ENCODE measurements around the gene PRR13. TPM values are rescaled to one million over a fixed set of nuclear protein-coding genes. Genes with fewer than 3 reads are reported as not detected.
"Not testable (repeated sequence)": the region's sequence is repeated elsewhere in the genome, so short reads cannot be mapped to it uniquely, and the experiment has no call there.

PRR13 gene, protein sequence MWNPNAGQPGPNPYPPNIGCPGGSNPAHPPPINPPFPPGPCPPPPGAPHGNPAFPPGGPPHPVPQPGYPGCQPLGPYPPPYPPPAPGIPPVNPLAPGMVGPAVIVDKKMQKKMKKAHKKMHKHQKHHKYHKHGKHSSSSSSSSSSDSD
- total RNA-seq (2014; rRNA removed; shearing (Covaris generic)): 54.5 and 59.5 TPM in 2 replicates

DNA sequence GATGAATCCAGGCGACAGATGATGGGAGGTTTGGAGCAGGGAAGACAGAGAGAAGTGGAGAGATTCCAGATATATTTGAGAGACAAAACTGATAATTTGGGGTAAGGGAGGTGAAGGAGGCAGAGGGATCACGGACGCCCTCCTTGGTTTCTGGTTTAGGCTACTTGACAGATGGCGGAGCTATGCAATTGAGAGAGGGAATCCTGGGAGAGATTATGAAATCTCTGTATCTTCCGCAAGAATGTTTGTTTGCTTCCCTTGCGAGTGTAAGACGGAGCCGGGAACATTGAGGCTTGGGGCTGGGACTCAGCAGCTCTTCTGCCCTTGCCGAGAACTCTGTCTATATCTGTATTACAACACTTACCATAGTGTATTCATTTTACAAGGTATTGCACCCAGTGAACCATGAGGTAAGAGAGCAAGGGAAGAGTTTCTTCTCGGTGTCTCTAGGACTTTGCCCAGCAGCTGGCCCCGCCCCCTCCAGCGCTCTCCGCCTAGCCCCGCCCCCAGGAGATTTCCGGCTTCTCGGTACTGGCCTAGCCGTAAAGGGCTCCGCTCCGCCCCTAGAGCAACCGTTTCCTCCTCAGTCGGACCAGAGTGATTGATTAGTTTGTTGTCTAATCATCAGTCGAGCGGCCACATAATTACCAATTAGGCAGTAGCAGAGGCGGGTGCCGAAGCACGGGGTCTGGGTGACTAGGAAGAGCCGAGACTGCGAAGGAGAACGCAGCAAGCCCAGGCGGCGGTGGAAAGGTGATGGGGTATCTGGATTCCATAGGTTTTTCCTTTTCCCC is at the start of gene PRR13:
PRR13 (plus strand) TSS at position 695 of the 794 bp plus-strand sequence. CDS start 981 bp downstream, outside the sequence.
- Histone ChIP-seq H3K4me1 (no peaks in the 10 kb centered on the region), H3K4me3 (peak within 1 kb of the TSS; percentile 69), H3K27ac (peak within 1 kb of the TSS; percentile 70), H3K36me3 (no peaks in the 10 kb centered on the region; the same call in 1 of the 2 replicates), H3K27me3 (no peaks in the 10 kb centered on the region), H3K9me3 (replicated peaks) (no peaks in the 10 kb centered on the region)
- peak; percentile 99 for DNase-seq

DNA sequence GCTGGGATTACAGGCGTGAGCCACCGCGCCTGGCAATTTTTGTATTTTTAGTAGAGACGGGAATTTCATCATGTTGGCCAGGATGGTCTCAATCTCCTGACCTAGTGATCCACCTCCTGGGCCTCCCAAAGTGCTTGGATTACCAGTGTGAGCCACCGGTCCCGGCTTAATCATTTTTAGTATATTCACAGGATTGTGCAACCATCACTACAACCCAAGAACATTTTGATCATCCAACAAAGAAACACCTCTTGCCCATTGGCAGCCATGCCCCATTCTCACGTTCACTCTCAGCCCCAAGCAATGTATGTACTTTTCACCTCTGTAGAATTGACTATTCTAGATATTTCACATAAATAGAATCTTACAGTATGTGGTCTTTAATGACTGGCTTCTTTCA is 41.6 kb upstream of the PRR13 start:
- no peak for DNase-seq

DNA sequence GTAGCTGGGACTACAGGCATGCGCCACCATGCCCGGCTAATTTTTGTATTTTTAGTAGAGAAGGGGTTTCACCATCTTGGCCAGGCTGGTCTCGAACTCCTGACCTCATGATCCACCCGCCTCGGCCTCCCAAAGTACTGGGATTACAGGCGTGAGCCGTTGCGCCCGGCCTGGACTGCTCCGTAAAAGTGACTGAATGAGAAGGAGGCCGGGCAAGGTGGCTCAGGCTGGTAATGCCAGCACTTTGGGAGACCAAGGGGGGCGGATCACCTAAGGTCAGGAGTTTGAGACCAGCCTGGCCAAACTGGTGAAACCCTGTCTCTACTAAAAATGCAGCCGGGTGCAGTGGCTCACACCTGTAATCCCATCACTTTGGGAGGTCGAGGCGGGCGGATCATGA is 39.2 kb upstream of the PRR13 start:
- not testable (repeated sequence) for DNase-seq

More for the DNA sequence above, 41.6 kb upstream of the PRR13 start:
- H3K27ac ChIP-seq: no peak overlapping the region
- H3K4me3 ChIP-seq: no peak overlapping the region
- H3K27me3 ChIP-seq: no peaks in the 10 kb centered on the region
- no peaks in the 10 kb centered on the region for H3K4me1 ChIP-seq
- H3K9me3 ChIP-seq (replicated peaks): no peaks in the 10 kb centered on the region
- peaks cover 13% of the 10 kb centered on the region for H3K36me3 ChIP-seq

DNA sequence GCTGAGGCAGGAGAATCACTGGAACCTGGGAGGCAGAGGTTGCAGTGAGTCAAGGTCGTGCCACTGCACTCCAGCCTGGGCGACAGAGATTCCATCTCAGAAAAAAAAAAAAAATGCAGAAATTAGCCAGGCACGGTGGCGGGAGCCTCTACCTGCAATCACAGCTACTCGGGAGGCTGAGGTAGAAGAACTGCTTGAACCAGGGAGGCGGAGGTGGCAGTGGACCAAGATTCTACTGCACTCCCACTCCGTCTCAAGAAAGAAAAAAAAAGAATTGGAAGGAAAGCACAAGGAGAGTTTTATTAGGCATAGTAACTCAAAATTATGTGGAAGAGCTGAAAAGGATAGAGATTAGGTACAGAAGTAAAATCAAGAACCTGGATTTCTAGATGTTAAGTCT is 38.7 kb upstream of the PRR13 start:
- Histone ChIP-seq H3K27ac (no peak overlapping the region), H3K4me3 (no peak overlapping the region), H3K36me3 (peaks cover 16% of the 10 kb centered on the region)

More for the DNA sequence above, 39.2 kb upstream of the PRR13 start:
- not testable (repeated sequence) for H3K27me3 ChIP-seq; H3K4me1 ChIP-seq; H3K4me3 ChIP-seq; H3K9me3 ChIP-seq (replicated peaks); H3K27ac ChIP-seq
- H3K36me3 ChIP-seq: peaks cover 16% of the 10 kb centered on the region

DNA sequence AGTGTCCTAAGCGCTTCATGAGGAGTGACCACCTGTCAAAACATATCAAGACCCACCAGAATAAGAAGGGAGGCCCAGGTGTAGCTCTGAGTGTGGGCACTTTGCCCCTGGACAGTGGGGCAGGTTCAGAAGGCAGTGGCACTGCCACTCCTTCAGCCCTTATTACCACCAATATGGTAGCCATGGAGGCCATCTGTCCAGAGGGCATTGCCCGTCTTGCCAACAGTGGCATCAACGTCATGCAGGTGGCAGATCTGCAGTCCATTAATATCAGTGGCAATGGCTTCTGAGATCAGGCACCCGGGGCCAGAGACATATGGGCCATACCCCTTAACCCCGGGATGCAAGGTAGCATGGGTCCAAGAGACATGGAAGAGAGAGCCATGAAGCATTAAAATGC is 30.6 kb upstream of the PRR13 start:
- Histone ChIP-seq H3K27ac (no peak overlapping the region), H3K9me3 (replicated peaks) (no peaks in the 10 kb centered on the region), H3K36me3 (peaks cover 33% of the 10 kb centered on the region), H3K4me1 (no peaks in the 10 kb centered on the region), H3K4me3 (no peak overlapping the region), H3K27me3 (no peaks in the 10 kb centered on the region)
- no peak for DNase-seq

More for the DNA sequence above, 38.7 kb upstream of the PRR13 start:
- Histone ChIP-seq H3K4me1 (no peaks in the 10 kb centered on the region), H3K27me3 (no peaks in the 10 kb centered on the region), H3K9me3 (replicated peaks) (no peaks in the 10 kb centered on the region)
- DNase-seq: no peak

DNA sequence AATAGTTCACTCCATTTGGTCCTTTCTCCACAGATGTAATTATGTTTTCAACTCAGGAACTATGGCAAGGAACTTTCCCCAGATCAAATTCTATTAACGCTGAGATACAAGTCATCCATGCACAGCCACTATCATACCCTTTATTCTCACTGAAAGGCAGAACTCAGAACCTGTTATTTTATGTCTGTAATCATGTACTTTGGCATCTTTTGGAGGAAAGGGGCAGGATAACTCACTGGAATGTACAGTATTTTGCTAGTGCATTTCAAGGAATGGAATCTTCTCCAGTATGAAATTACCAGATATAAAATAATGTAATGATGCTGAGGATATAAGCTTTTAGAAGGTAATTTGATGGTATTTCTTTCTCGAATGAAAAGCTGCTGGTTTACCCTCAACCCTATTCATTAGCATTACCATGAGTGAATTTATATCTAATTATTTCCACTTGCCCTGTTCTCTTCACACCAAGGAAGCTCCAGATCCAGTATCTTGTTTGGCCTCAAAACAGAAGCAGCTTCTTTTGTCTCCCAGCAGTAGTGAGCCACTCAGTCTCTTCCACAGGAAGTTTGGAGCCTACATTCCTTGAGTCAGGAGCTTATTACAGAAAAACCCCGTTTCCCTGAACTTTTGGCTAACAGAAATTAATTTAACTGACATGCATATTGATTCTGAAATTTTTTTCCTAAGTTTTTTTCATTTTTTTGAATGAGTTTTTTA is 27.9 kb upstream of the PRR13 start:
- H3K27me3 ChIP-seq: no peaks in the 10 kb centered on the region
- no peak overlapping the region for H3K27ac ChIP-seq
- no peaks in the 10 kb centered on the region for H3K9me3 ChIP-seq (replicated peaks)
- H3K36me3 ChIP-seq: peaks cover 27% of the 10 kb centered on the region
- no peak overlapping the region for H3K4me3 ChIP-seq
- H3K4me1 ChIP-seq: no peaks in the 10 kb centered on the region
- DNase-seq: no peak

DNA sequence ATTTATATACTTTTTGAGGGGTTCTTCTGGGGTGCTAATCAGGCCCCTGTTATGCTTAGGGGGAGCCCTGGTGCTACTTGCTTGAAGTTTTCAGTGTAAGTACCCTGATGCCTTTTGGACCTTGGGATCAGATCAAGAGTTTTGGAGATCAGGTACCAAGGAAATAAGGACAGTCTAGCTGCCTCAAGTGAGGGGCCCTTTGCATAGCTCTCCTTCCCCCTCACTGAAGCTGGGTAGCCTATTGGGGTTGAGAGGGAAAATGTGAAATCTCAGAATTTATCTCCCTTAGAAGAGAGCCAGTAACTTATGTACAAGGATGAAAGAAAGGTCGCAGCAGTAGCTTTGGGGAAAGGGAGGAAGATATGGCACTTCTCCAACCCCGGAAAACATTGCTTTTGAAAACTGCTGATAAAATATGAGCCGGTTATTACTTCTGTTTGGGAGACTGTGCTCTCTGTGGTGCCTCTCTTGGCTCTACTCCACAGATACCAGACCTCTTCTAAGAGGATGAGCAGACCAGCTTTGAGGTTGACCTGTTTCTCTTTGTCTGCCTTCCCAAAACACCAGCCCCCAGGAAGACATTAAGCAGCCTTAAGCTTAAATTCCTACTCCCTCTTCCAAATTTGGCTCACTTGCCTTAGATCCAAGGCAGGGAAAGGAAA is 26.6 kb upstream of the PRR13 start:
- Histone ChIP-seq H3K9me3 (replicated peaks) (no peaks in the 10 kb centered on the region), H3K4me1 (no peaks in the 10 kb centered on the region), H3K27me3 (no peaks in the 10 kb centered on the region), H3K36me3 (peaks cover 19% of the 10 kb centered on the region), H3K27ac (no peak overlapping the region), H3K4me3 (no peak overlapping the region)
- no peak for DNase-seq

DNA sequence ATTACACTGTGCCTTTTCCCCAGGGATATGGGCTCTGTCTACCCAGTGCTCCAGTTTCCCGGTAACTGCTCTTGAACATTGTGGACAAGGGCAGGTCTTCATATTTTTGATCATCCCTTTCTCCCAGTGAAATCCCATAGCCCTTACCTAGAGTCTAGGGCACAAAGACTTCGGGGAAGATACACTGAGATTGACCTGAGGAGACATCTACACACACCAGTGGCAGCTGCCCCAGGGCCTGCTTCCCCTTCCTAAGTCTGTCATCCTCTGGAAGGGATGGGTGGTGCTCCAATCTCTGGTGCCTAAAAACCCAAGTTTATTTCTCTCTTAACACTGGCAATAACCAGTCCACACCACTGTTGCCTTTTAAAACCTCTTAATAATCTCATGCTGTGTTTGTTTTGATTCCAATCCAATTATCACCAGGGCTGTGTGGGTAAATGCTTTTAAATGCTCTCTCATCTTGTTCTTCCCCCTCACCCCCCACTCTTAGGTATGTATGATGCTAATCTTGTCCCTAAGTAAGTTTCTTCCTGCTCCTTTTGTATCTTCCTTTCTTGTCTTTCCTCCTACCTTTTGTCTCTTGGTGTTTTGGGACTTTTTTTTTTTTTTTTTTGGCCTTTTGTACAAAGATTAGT is 25.7 kb upstream of the PRR13 start:
- H3K4me1 ChIP-seq, H3K27ac ChIP-seq: not testable (repeated sequence)

DNA sequence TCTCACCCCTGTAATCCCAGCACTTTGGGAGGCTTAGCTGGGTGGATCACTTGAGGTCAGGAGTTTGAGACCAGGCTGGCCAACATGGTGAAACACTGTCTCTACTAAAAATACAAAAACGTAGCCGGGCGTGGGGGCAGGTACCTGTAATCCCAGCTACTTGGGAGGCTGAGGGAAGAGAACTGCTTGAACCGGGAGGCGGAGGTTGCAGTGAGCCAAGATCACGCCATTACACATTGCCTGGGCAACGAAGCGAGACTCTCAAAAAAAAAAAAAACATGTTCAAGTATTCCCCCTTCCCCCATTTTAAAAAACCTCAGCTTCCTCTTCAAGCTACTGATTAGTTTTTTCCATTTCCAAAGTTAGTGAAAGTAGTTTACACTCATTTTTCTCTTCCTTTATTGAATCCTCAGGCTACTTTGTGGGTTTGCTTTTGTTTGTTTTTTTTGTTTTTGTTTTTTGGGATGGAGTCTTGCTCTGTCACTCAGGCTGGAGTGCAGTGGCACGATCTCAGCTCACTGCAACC is 24.2 kb upstream of the PRR13 start:
- not testable (repeated sequence) for H3K27me3 ChIP-seq; H3K4me3 ChIP-seq; H3K27ac ChIP-seq; H3K4me1 ChIP-seq; H3K9me3 ChIP-seq (replicated peaks); DNase-seq; H3K36me3 ChIP-seq

More for the DNA sequence above, 25.7 kb upstream of the PRR13 start:
- H3K27me3 ChIP-seq; DNase-seq; H3K9me3 ChIP-seq (replicated peaks); H3K4me3 ChIP-seq: not testable (repeated sequence)
- H3K36me3 ChIP-seq: peaks cover 13% of the 10 kb centered on the region

DNA sequence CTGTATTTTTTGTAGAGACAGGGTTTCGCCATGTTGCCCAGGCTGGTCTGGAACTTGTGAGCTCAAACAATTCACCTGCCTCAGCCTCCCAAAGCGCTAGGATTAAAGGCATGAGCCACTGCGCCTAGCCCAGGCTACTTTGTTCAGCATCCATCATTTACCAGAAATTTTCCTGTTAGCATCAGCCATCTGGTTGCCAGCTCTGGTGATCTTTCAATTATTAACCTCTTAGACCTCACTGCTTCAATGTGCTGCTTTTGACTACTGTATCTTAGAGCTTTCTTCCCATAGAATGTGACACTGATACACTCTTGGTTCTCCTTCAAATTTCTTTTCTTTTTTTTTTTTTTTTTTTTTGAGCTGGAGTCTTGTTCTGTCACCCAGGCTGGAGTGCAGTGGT is 23.3 kb upstream of the PRR13 start:
- no peak overlapping the region for H3K4me3 ChIP-seq

DNA sequence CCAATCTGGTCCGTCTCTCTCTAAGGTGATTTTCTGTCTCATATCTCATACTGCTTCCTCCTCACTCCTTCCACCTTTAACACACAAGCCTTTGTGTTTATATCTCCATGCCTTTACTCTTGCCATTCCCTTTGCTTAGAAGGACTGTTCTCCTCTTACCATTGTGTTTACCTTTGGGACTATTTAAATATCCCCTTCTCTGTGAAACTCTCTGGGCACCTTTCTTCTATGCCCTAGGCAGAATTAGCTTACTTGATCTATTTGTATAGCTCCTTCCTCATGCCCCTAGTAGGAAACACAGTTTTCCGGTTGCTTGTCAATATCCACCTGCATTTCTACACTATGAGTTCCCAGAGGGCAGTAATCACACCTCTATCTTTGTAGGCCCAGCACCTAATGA is 21.8 kb upstream of the PRR13 start:
- no peaks in the 10 kb centered on the region for H3K9me3 ChIP-seq (replicated peaks)
- H3K27ac ChIP-seq: no peak overlapping the region
- H3K4me1 ChIP-seq: no peaks in the 10 kb centered on the region
- no peak overlapping the region for H3K4me3 ChIP-seq
- no peaks in the 10 kb centered on the region for H3K27me3 ChIP-seq
- DNase-seq: no peak
- no peaks in the 10 kb centered on the region for H3K36me3 ChIP-seq

More for the DNA sequence above, 23.3 kb upstream of the PRR13 start:
- Histone ChIP-seq H3K9me3 (replicated peaks) (no peaks in the 10 kb centered on the region), H3K36me3 (peaks cover 5% of the 10 kb centered on the region), H3K27me3 (no peaks in the 10 kb centered on the region), H3K4me1 (no peaks in the 10 kb centered on the region), H3K27ac (no peak overlapping the region)
- no peak for DNase-seq

DNA sequence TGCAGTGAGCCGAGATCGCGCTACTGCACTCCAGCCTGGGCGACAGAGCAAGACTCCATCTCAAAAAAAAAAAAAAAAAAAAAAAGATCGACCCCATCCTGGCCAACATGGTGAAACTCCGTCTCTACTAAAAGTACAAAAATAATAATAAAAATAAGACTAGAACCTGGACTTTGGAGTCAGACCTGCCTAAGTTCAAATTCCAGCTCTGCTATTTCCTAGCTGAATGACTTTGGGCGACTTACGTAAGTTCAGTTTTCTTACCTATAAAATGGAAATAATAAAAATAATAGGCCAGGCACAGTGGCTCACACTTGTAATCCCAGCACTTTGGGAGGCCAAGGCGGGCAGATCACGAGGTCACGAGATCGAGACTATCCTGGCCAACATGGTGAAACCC is 19.3 kb upstream of the PRR13 start:
- DNase-seq; H3K4me1 ChIP-seq; H3K36me3 ChIP-seq; H3K4me3 ChIP-seq; H3K27ac ChIP-seq; H3K9me3 ChIP-seq (replicated peaks); H3K27me3 ChIP-seq: not testable (repeated sequence)

DNA sequence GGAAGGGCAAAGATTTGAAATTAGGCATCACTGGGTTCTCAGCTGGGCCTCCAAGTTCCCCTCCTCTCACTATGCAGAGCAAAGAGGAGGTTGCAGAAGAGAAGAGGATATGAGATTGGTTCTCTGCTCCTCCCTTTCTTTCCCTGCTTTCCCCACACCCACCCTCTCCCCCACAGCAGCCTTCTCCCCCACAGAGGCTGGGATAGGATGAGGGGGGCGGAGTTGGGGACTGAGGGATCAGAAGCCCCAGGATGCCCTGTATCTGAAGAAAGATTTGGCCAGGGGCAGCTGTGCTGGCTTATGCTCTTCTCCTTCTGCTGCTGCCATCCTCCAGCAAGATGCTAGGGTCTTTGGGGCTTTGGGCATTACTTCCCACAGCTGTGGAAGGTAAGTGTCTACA is 17.9 kb upstream of the PRR13 start, which contains the start of gene AMHR2:
AMHR2 (plus strand) TSS at position 259 of the 400 bp plus-strand sequence; CDS start at position 339, 80 bp downstream.
- Histone ChIP-seq H3K36me3 (no peaks in the 10 kb centered on the region), H3K4me3 (no peak within 1 kb of the TSS), H3K27ac (no peak within 1 kb of the TSS), H3K4me1 (no peaks in the 10 kb centered on the region), H3K9me3 (replicated peaks) (no peaks in the 10 kb centered on the region), H3K27me3 (no peaks in the 10 kb centered on the region)
- DNase-seq: peak in 1 of 2 experiments; percentile 26

Measured in SJCRH30 (cell line).